ENCODE measurements around the gene CHERP.

GRCh38 chr19:16497837-16498236 lies 44.4 kb downstream of the CHERP start:
- TF ChIP-seq, protein P1, sequence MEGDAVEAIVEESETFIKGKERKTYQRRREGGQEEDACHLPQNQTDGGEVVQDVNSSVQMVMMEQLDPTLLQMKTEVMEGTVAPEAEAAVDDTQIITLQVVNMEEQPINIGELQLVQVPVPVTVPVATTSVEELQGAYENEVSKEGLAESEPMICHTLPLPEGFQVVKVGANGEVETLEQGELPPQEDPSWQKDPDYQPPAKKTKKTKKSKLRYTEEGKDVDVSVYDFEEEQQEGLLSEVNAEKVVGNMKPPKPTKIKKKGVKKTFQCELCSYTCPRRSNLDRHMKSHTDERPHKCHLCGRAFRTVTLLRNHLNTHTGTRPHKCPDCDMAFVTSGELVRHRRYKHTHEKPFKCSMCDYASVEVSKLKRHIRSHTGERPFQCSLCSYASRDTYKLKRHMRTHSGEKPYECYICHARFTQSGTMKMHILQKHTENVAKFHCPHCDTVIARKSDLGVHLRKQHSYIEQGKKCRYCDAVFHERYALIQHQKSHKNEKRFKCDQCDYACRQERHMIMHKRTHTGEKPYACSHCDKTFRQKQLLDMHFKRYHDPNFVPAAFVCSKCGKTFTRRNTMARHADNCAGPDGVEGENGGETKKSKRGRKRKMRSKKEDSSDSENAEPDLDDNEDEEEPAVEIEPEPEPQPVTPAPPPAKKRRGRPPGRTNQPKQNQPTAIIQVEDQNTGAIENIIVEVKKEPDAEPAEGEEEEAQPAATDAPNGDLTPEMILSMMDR (IDR thresholded peaks at IDR 0.05) = no peak
- TF ChIP-seq POLR2A (IDR thresholded peaks at IDR 0.05) (no peak), POLR2AphosphoS5 (IDR thresholded peaks at IDR 0.05) (no peak)
